Measurements from ENCODE around the gene INSL3. TPM values are rescaled to one million over a fixed set of nuclear protein-coding genes. Genes with fewer than 3 reads are reported as not detected.

Gene INSL3
- not detected in 2 replicates for total RNA-seq

GRCh38 chr19:17821190-17821589, at the start of gene INSL3:
Gene INSL3 (minus strand): TSS chr19:17821519. CDS start chr19:17821506, 13 bp downstream.
- no peak for DNase-seq (ENCODE audit: low read depth)

- no peak for DNase-seq (ENCODE audit: low read depth)
Observed at GRCh38 chr19:17869114-17869608, 47.8 kb upstream of the INSL3 start.

GRCh38 chr19:17868669-17869068, 47.4 kb upstream of the INSL3 start:
- no peak for DNase-seq (ENCODE audit: low read depth)

GRCh38 chr19:17866964-17867486, 45.7 kb upstream of the INSL3 start:
- DNase-seq (ENCODE audit: low read depth), result no peak

GRCh38 chr19:17866312-17866963, 45.1 kb upstream of the INSL3 start:
- no peak for DNase-seq (ENCODE audit: low read depth)

DNA sequence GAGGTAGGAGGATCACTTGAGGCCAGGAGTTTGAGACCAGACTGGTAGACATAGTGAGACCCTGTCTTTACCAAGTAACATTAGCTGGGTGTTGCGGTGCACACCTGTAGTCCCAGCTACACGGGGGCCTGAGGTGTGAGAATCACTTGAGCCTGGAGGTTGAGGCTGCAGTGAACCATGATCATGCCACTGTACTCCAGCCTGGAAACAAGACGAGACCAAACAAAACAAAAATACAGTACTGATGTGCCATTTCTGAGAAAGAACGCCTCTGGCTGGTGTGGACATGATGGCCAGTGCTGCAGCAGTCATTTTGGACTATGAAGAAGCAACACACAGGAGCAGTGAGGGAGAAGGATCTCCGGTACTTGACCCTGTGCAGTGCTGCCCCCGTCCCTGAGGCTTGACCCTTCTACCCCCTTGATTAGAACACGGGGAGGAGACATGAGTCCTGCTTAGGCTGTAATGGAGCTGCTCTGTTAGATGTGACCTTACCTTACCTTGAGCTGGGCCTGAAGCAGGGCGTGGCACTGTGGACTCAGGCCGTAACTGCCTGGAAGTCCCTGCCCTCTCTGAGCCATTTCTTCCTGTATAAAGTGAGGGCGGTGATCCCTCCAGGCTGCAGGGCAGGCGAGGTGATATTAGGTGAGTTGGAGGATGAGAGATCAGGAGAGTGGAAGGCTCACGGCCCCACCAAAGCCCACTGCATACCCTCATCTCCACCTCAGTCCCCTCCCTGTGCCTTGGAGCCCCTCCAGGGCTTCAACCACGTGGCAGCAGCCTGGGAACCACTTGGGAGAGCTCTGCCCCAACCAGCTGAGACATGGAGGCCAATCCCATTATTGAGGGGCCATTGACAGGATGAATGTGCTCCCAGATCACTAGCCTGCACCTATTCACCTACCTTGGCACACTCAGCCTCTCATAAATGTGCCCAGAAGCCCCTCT, 44.3 kb upstream of the INSL3 start:
- DNase-seq (ENCODE audit: low read depth), result peak; percentile 19

- DNase-seq (ENCODE audit: low read depth), result no peak
Observed at GRCh38 chr19:17863520-17864182, 42.3 kb upstream of the INSL3 start.

GRCh38 chr19:17862711-17863519, 41.6 kb upstream of the INSL3 start:
- no peak for DNase-seq (ENCODE audit: low read depth)

- DNase-seq (ENCODE audit: low read depth), result no peak
Observed at GRCh38 chr19:17861542-17862402, 40.5 kb upstream of the INSL3 start.

GRCh38 chr19:17860993-17861360, 39.7 kb upstream of the INSL3 start:
- no peak for DNase-seq (ENCODE audit: low read depth)

GRCh38 chr19:17860331-17860992, 39.1 kb upstream of the INSL3 start:
- no peak for DNase-seq (ENCODE audit: low read depth)

- DNase-seq (ENCODE audit: low read depth), result peak; percentile 99
Observed at GRCh38 chr19:17859533-17860330, 38.4 kb upstream of the INSL3 start, which contains the start of gene RPL18A. Gene RPL18A (plus strand): TSS chr19:17859910. CDS start chr19:17859957, 47 bp downstream.

DNA sequence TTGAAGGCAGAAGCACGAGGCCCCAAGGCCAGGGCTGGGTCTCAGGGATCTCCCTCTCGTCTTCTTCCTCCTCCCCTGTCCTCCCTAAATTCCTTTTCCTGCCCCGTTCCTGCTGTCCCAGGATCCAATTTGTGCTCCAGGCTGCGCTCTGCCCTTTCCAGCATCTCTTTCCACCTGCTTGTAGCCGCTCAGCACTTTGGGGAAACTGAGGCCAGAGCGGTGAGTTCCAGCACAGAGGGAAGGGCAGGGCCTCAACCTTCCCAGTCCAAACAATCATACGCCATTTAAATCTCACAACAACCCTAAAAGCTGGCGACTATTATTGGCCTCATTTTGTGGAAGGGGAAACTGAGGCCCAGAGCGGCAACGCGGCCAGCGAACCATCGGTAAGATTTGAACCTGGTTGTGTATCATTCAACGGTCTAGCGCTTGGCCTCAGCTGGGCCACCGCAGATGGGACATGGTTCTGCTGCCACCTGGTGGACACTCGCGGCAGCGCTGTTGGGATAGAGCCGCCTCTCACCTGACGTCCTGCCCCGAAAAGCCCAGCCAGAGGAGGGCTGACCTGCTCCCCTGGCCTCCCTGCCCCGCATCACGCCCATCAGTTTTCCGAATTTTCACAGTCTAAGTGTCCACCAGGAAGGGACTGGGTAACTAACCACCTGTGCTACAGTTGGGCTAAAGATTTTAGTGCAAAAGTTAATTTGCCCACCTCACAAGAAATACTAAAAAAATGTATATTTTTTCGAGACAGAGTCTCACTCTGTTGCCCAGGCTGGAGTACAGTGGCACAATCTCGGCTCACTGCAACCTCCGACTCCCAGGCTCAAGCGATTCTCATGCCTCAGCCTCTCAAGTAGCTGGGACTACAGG, 34.2 kb upstream of the INSL3 start:
- DNase-seq (ENCODE audit: low read depth), result peak; percentile 32

GRCh38 chr19:17854061-17854460, 32.7 kb upstream of the INSL3 start:
- DNase-seq (ENCODE audit: low read depth), result no peak

DNA sequence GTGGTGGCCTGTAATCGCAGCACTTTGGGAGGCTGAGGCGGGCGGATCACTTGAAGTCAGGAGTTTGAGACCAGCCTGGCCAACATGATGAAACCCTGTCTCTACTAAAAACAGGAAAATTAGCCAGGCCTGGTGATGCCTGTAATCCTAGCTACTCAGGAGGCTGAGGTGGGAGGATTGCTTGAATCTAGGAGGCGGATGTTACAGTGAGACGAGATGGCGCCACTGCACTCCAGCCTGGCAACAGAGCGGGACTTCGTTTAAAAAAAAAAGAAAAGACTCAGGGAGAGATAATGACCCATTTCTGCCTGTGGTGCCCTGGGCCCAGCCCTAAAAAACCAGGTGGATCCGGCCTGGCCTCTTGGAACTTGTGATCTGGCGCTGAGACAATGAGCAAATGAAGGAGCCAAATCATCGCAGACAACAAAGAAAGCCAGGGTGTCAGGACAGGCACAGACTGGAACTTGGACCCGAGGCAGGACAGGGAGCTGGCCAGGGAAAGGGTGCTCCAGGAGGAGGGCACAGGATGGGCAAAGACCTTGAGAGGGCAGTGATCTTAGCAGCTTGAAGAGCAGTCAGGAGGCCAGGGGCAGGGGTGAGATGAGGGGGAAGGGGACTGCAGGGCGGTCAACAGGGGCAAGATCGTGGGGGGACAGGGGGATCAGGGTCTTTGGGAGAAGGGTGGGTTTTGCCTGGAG, 27.4 kb upstream of the INSL3 start:
- no peak for DNase-seq (ENCODE audit: low read depth)

GRCh38 chr19:17847538-17848366, 26.4 kb upstream of the INSL3 start, which contains the start of gene JAK3:
Gene JAK3 (minus strand): TSS chr19:17847982. CDS start chr19:17844417, 3,565 bp downstream.
- peak; percentile 33 for DNase-seq (ENCODE audit: low read depth)

Data from renal cortical epithelial cell (primary cell).